ENCODE results near the gene RAP1GAP2.
A peak's percentile ranks its signal among the peaks of the same experiment; 100 is the strongest.

Gene RAP1GAP2

GRCh38 chr17:2851615-2852014 lies 55.4 kb downstream of the RAP1GAP2 start:
- Histone ChIP-seq H4K20me1 (ENCODE audit: insufficient read depth, low read length) (peaks cover 18% of the 10 kb centered on the region), H3K4me1 (ENCODE audit: insufficient read depth, low read length) (peaks cover 28% of the 10 kb centered on the region), H3K27ac (ENCODE audit: low read length) (no peak overlapping the region), H2AFZ (ENCODE audit: low read depth, low read length) (no peak overlapping the region), H3K9me3 (ENCODE audit: insufficient read depth, low read length, severe bottlenecking) (no peaks in the 10 kb centered on the region), H3K9ac (ENCODE audit: low read depth, low read length) (no peak overlapping the region), H3K27me3 (ENCODE audit: insufficient read depth, low read length, poor library complexity) (peaks cover 54% of the 10 kb centered on the region), H3K79me2 (ENCODE audit: insufficient read depth, low read length) (no peaks in the 10 kb centered on the region), H3K4me3 (ENCODE audit: low read depth in 1 of 2, low read length in 2 of 2) (no peak overlapping the region), H3K4me2 (ENCODE audit: insufficient read depth, low read length) (no peak overlapping the region), H3K36me3 (ENCODE audit: insufficient read depth, low read length) (no peaks in the 10 kb centered on the region)
- no peak for DNase-seq
- no peak for ATAC-seq (ENCODE audit: insufficient read depth, low read depth)
- no peak for TF ChIP-seq CTCF (IDR thresholded peaks at IDR 0.05; ENCODE audit: borderline replicate concordance, extremely low read depth, low read length, poor library complexity, severe bottlenecking)
- TF ChIP-seq EZH2 (IDR thresholded peaks at IDR 0.05; ENCODE audit: borderline replicate concordance, low read depth, low read length, severe bottlenecking), result no peak

- ATAC-seq (ENCODE audit: insufficient read depth, low read depth) (peak; percentile 38; the same call in 1 of the 3 replicates), DNase-seq (peak; percentile 51)
- Histone ChIP-seq H3K4me2 (ENCODE audit: insufficient read depth, low read length) (no peak overlapping the region), H3K79me2 (ENCODE audit: insufficient read depth, low read length) (no peaks in the 10 kb centered on the region), H3K4me1 (ENCODE audit: insufficient read depth, low read length) (peaks cover 28% of the 10 kb centered on the region), H3K9me3 (ENCODE audit: insufficient read depth, low read length, severe bottlenecking) (no peaks in the 10 kb centered on the region), H3K27me3 (ENCODE audit: insufficient read depth, low read length, poor library complexity) (peaks cover 60% of the 10 kb centered on the region), H3K36me3 (ENCODE audit: insufficient read depth, low read length) (no peaks in the 10 kb centered on the region), H3K27ac (ENCODE audit: low read length) (no peak overlapping the region), H2AFZ (ENCODE audit: low read depth, low read length) (no peak overlapping the region), H4K20me1 (ENCODE audit: insufficient read depth, low read length) (peaks cover 23% of the 10 kb centered on the region), H3K9ac (ENCODE audit: low read depth, low read length) (no peak overlapping the region), H3K4me3 (ENCODE audit: low read depth in 1 of 2, low read length in 2 of 2) (no peak overlapping the region)
- TF ChIP-seq EZH2 (IDR thresholded peaks at IDR 0.05; ENCODE audit: borderline replicate concordance, low read depth, low read length, severe bottlenecking) (no peak), CTCF (IDR thresholded peaks at IDR 0.05; ENCODE audit: borderline replicate concordance, extremely low read depth, low read length, poor library complexity, severe bottlenecking) (no peak)
Measured at GRCh38 chr17:2852221-2852620, 56.0 kb downstream of the RAP1GAP2 start.

GRCh38 chr17:2852729-2853282 lies 56.6 kb downstream of the RAP1GAP2 start:
- Histone ChIP-seq H3K36me3 (ENCODE audit: insufficient read depth, low read length) (no peaks in the 10 kb centered on the region), H3K79me2 (ENCODE audit: insufficient read depth, low read length) (no peaks in the 10 kb centered on the region), H3K27me3 (ENCODE audit: insufficient read depth, low read length, poor library complexity) (peaks cover 62% of the 10 kb centered on the region), H3K9ac (ENCODE audit: low read depth, low read length) (no peak overlapping the region), H3K27ac (ENCODE audit: low read length) (no peak overlapping the region), H3K4me3 (ENCODE audit: low read depth in 1 of 2, low read length in 2 of 2) (no peak overlapping the region), H2AFZ (ENCODE audit: low read depth, low read length) (no peak overlapping the region), H3K4me1 (ENCODE audit: insufficient read depth, low read length) (peaks cover 28% of the 10 kb centered on the region), H3K4me2 (ENCODE audit: insufficient read depth, low read length) (peak overlapping the region; percentile 50), H4K20me1 (ENCODE audit: insufficient read depth, low read length) (peaks cover 23% of the 10 kb centered on the region), H3K9me3 (ENCODE audit: insufficient read depth, low read length, severe bottlenecking) (no peaks in the 10 kb centered on the region)
- DNase-seq (no peak), ATAC-seq (ENCODE audit: insufficient read depth, low read depth) (no peak)
- TF ChIP-seq CTCF (IDR thresholded peaks at IDR 0.05; ENCODE audit: borderline replicate concordance, extremely low read depth, low read length, poor library complexity, severe bottlenecking) (no peak), EZH2 (IDR thresholded peaks at IDR 0.05; ENCODE audit: borderline replicate concordance, low read depth, low read length, severe bottlenecking) (peak; percentile 96)

Data from DND-41 (cell line).